GM18951 (cell line): ENCODE results near the gene NRTN.
A peak's percentile ranks its signal among the peaks of the same experiment; 100 is the strongest.
"Not testable (repeated sequence)": the region's sequence is repeated elsewhere in the genome, so short reads cannot be mapped to it uniquely, and the experiment has no call there.

ENCODE experiments used
- POLR2A ChIP-seq: IDR thresholded peaks from 4 replicates; pipeline ENCODE4 v1.6.1; 2011; ENCODE audit warnings: mild to moderate bottlenecking; ENCODE audit not compliant: insufficient read length, insufficient read depth; ENCODE audit errors: extremely low read depth
- in situ Hi-C: fragments of 300-500 bp; cut with MboI; formaldehyde crosslinking; loops from one replicate; pipeline ENCODE4 v1.12.0; 2022; ENCODE audit warnings: low sequenced_read_pairs, mixed read lengths, inconsistent platforms; ENCODE audit not compliant: unreplicated experiment

NRTN gene

GRCh38 chr19:5827342-5827890 is 22.5 kb downstream of the NRTN start:
- no peak for TF ChIP-seq POLR2A

GRCh38 chr19:5827891-5828660 is 23.2 kb downstream of the NRTN start:
- peak; percentile 98 for TF ChIP-seq POLR2A
- in situ Hi-C loops, result no loop called here

More at GRCh38 chr19:5827342-5827890, 22.5 kb downstream of the NRTN start:
- in situ Hi-C loops, result no loop called here

- in situ Hi-C loops, result no loop called here
- no peak for TF ChIP-seq POLR2A
These were observed 24.0 kb downstream of the NRTN start for GRCh38 chr19:5828661-5829566.

- in situ Hi-C loops, result no loop called here
- TF ChIP-seq POLR2A, result no peak
These were observed 24.9 kb downstream of the NRTN start for GRCh38 chr19:5829567-5830310.

GRCh38 chr19:5831159-5831558 is 26.3 kb downstream of the NRTN start:
- in situ Hi-C loops, result no loop called here
- no peak for TF ChIP-seq POLR2A

- in situ Hi-C loops, result no loop called here
- TF ChIP-seq POLR2A, result no peak
These were observed 27.2 kb downstream of the NRTN start for GRCh38 chr19:5832061-5832460.

- TF ChIP-seq POLR2A, result no peak
- in situ Hi-C loops, result no loop called here
These were observed 27.8 kb downstream of the NRTN start for GRCh38 chr19:5832527-5833216.

GRCh38 chr19:5837761-5838352 is 33.0 kb downstream of the NRTN start:
- in situ Hi-C loops, result no loop called here
- no peak for TF ChIP-seq POLR2A

GRCh38 chr19:5838353-5839064 is 33.6 kb downstream of the NRTN start:
- no peak for TF ChIP-seq POLR2A
- in situ Hi-C loops, result no loop called here

- in situ Hi-C loops, result no loop called here
These were observed 34.5 kb downstream of the NRTN start, which contains the start of gene FUT6 for GRCh38 chr19:5839065-5840017. Gene FUT6 (minus strand): TSS chr19:5839702. CDS start chr19:5832567, 7,135 bp downstream.

GRCh38 chr19:5841735-5842111 is 36.9 kb downstream of the NRTN start:
- in situ Hi-C loops, result not testable (repeated sequence)

More at GRCh38 chr19:5839065-5840017, 34.5 kb downstream of the NRTN start, which contains the start of gene FUT6:
- TF ChIP-seq POLR2A, result no peak
